Hematopoietic multipotent progenitor cell treated with erythropoietin and hydrocortisone succinate and interleukin-3 and kit ligand, for 8 days (in vitro differentiated cells): Measurements from ENCODE around the gene KRT6A.

Experiments
- DNase-seq: peaks from one replicate; pipeline ENCODE4 v3.0.0-alpha.2; 2015

KRT6A gene

GRCh38 chr12:52493172-52493571, at the start of gene KRT6A:
Gene KRT6A (minus strand): TSS chr12:52493257. CDS start chr12:52493188, 69 bp downstream.
- DNase-seq = no peak

GRCh38 chr12:52542157-52542556, 49.1 kb upstream of the KRT6A start:
- DNase-seq = peak; percentile 2

GRCh38 chr12:52541709-52542108, 48.7 kb upstream of the KRT6A start:
- no peak for DNase-seq

- DNase-seq = no peak
Observed at GRCh38 chr12:52540531-52540930, 47.5 kb upstream of the KRT6A start.

GRCh38 chr12:52539821-52540173, 46.7 kb upstream of the KRT6A start:
- DNase-seq = no peak

GRCh38 chr12:52539083-52539820, 46.2 kb upstream of the KRT6A start:
- no peak for DNase-seq

GRCh38 chr12:52537101-52537500, 44.0 kb upstream of the KRT6A start:
- no peak for DNase-seq

GRCh38 chr12:52535574-52535973, 42.5 kb upstream of the KRT6A start:
- DNase-seq = no peak

GRCh38 chr12:52534482-52534881, 41.4 kb upstream of the KRT6A start:
- DNase-seq = no peak

GRCh38 chr12:52533686-52534470, 40.8 kb upstream of the KRT6A start:
- DNase-seq = no peak

GRCh38 chr12:52532636-52533035, 39.6 kb upstream of the KRT6A start:
- DNase-seq = no peak

- DNase-seq = no peak
Observed at GRCh38 chr12:52531566-52532300, 38.7 kb upstream of the KRT6A start.

GRCh38 chr12:52530905-52531304, 37.8 kb upstream of the KRT6A start:
- DNase-seq = no peak

GRCh38 chr12:52530366-52530765, 37.3 kb upstream of the KRT6A start:
- DNase-seq = no peak

- no peak for DNase-seq
Observed at GRCh38 chr12:52529846-52530245, 36.8 kb upstream of the KRT6A start.

GRCh38 chr12:52529417-52529816, 36.4 kb upstream of the KRT6A start:
- DNase-seq = no peak

- DNase-seq = no peak
Observed at GRCh38 chr12:52528641-52529143, 35.6 kb upstream of the KRT6A start.

GRCh38 chr12:52527121-52527800, 34.2 kb upstream of the KRT6A start:
- DNase-seq = no peak

- no peak for DNase-seq
Observed at GRCh38 chr12:52526511-52526951, 33.5 kb upstream of the KRT6A start.

GRCh38 chr12:52525661-52526499, 32.8 kb upstream of the KRT6A start:
- DNase-seq = no peak

- DNase-seq = no peak
Observed at GRCh38 chr12:52524898-52525591, 32.0 kb upstream of the KRT6A start.
